ENCODE measurements around the gene CYP3A5.

- TF ChIP-seq CTCF (tag by site-specific recombination; IDR thresholded peaks at IDR 0.05) (no peak), ZNF184 (tag by site-specific recombination; IDR thresholded peaks at IDR 0.05) (no peak), ZNF214 (tag by site-specific recombination; IDR thresholded peaks at IDR 0.05; ENCODE audit: borderline replicate concordance) (no peak), ZNF561 (tag by site-specific recombination; IDR thresholded peaks at IDR 0.05; ENCODE audit: borderline replicate concordance) (no peak)
Measured at GRCh38 chr7:99628471-99629465, 51.0 kb downstream of the CYP3A5 start.
